SKM-1 treated with dmso at 0.1 percent for 144 hours (cell line): ENCODE results near the gene SEZ6L2.
A peak's percentile ranks its signal among the peaks of the same experiment; 100 is the strongest.
"Not testable (repeated sequence)": the region's sequence is repeated elsewhere in the genome, so short reads cannot be mapped to it uniquely, and the experiment has no call there.

ENCODE experiments used
- DNase-seq: peaks from one replicate; lab custom pipeline; 2025; ENCODE audit not compliant: unreplicated experiment; lab: John Stamatoyannopoulos, UW

The SEZ6L2 gene

GRCh38 chr16:29858149-29858849, 41.1 kb downstream of the SEZ6L2 start:
- no peak for DNase-seq

GRCh38 chr16:29857133-29857760, 42.1 kb downstream of the SEZ6L2 start:
- no peak for DNase-seq

GRCh38 chr16:29854520-29855100, 44.7 kb downstream of the SEZ6L2 start:
- no peak for DNase-seq

- no peak for DNase-seq
Measured at GRCh38 chr16:29852654-29853053, 46.7 kb downstream of the SEZ6L2 start.

GRCh38 chr16:29850998-29851397, 48.4 kb downstream of the SEZ6L2 start:
- no peak for DNase-seq

GRCh38 chr16:29849505-29849904, 49.8 kb downstream of the SEZ6L2 start:
- DNase-seq: no peak

- DNase-seq: peak; percentile 66
Measured at GRCh38 chr16:29848420-29849297, 50.7 kb downstream of the SEZ6L2 start.

GRCh38 chr16:29845656-29846055, 53.7 kb downstream of the SEZ6L2 start:
- no peak for DNase-seq

- DNase-seq: no peak
Measured at GRCh38 chr16:29844575-29845331, 54.6 kb downstream of the SEZ6L2 start.

GRCh38 chr16:29843931-29844330, 55.4 kb downstream of the SEZ6L2 start:
- no peak for DNase-seq

- no peak for DNase-seq
Measured at GRCh38 chr16:29842732-29843346, 56.5 kb downstream of the SEZ6L2 start.

GRCh38 chr16:29841631-29842030, 57.7 kb downstream of the SEZ6L2 start:
- DNase-seq: no peak

- no peak for DNase-seq
Measured at GRCh38 chr16:29840240-29840639, 59.1 kb downstream of the SEZ6L2 start.

- DNase-seq: no peak
Measured at GRCh38 chr16:29839822-29840221, 59.5 kb downstream of the SEZ6L2 start.

GRCh38 chr16:29837841-29838240, 61.5 kb downstream of the SEZ6L2 start:
- DNase-seq: no peak

- DNase-seq: no peak
Measured at GRCh38 chr16:29836623-29837022, 62.7 kb downstream of the SEZ6L2 start.

GRCh38 chr16:29835926-29836325, 63.4 kb downstream of the SEZ6L2 start:
- no peak for DNase-seq

GRCh38 chr16:29834079-29834478, 65.3 kb downstream of the SEZ6L2 start:
- DNase-seq: no peak

GRCh38 chr16:29833219-29833618, 66.1 kb downstream of the SEZ6L2 start:
- DNase-seq: not testable (repeated sequence)

GRCh38 chr16:29831490-29831889, 67.9 kb downstream of the SEZ6L2 start:
- DNase-seq: no peak
